ENCODE measurements around the gene ANAPC1.
"Not testable (repeated sequence)": the region's sequence is repeated elsewhere in the genome, so short reads cannot be mapped to it uniquely, and the experiment has no call there.

Gene ANAPC1

GRCh38 chr2:111735838-111736721, 147.9 kb downstream of the ANAPC1 start:
- not testable (repeated sequence) for DNase-seq (ENCODE audit: low spot score)

DNA sequence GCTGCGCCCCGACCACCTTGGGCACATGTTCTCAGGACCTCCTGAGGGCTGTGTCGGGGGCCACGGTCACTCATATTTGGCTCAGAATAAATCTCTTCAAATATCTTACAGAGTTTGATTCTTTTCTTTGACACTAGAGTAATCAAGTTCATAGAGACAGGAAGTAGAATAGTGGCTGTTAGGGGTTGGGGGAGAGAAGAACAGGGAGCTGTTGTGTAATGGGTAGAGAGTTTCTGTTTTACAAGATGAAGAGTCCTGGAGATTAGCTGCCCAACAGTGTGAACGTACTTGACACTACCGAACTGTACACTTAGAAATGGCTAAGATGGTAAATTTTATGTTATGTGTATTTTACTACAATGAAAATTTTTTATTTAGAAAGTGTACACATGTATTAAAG, 148.6 kb downstream of the ANAPC1 start:
- DNase-seq (ENCODE audit: low spot score) = not testable (repeated sequence)

DNA sequence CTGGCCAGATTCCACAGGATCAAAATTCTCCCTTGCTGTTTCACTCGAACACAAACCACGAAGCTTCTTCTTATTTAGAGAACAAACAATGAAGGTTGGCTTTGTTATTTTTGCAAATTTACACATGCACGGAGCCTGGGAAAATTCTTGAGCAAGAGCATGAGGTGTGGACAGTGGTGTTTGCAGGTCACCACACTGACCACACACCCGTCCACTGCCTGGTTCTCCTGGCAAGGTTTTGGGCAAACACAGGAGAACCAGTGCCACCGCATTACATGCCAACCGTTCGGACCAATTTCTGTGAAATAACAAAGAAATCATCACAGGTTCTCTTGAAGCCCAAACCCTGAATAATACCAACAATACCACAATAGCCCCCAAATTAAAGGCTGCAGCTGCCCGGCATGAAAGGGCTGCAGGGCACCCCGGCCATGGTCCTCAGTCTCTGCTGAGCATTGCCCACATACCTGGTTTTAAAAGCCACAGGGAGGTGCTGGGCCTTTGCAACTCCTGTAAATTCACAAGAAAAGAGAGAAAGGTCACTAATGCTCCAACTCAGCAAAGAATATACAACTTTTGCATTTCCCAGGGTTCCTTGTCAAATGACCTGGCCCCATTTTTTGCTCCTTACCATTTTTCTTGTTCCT, 154.1 kb downstream of the ANAPC1 start:
- not testable (repeated sequence) for DNase-seq (ENCODE audit: low spot score)

DNA sequence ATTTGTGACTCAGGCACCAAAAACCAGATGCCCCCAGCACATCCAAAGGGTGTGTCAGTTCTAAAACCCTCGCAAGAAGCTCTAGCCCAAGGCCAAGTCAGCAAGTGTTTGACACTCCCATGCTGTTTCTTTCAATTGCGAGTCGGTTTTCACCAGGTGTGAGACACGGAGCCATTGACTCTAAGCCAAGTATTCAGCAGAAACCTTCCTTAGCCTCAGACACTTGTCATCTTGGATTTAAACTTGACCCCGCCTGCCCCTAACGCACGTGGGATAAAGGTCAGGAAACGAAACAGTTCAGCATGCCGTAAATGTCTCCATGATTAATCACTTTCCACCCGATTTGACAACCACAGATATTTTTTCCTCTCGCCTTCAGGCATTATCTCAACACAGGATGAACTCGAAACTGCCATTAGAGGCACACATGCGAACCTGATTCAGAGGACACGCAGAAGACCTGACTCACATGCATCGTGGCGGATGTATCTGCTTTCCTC, 156.3 kb downstream of the ANAPC1 start:
- not testable (repeated sequence) for DNase-seq (ENCODE audit: low spot score)

- DNase-seq (ENCODE audit: low spot score) = not testable (repeated sequence)
These were observed 158.3 kb downstream of the ANAPC1 start for GRCh38 chr2:111725742-111726141.

DNA sequence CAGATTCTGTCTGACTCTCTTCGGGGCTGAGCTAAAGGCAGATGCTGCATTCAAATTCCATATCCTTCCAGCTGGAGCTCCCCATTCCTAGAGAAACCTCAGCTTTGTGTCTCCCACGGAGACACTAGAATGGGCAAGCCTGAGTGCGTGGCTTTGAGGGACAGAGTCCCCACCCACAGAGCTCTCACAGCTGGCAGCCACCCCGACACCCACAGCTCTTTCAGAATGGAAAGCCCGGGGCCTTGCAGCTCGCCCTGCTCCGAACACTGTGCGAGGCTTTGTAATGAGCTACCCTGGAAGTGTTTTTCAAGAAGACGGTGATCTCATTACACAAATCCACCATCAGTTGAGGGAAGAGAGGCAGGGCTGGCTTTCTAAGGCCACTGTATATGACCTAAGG, 164.4 kb downstream of the ANAPC1 start:
- DNase-seq (ENCODE audit: low spot score) = not testable (repeated sequence)
